ENCODE measurements around the gene KLF11.

- TF ChIP-seq CTCF (IDR thresholded peaks at IDR 0.05; ENCODE audit: low read depth, low read length, poor library complexity, severe bottlenecking) (no peak), EZH2phosphoT487 (IDR thresholded peaks at IDR 0.05; ENCODE audit: borderline replicate concordance, low read length) (no peak)
Observed at GRCh38 chr2:10067330-10067729, 24.0 kb downstream of the KLF11 start.

All from DOHH2 (cell line).